GM12891 (cell line): ENCODE results near the gene FADS6.

Experiments
- PAX5 ChIP-seq: IDR thresholded peaks from 2 replicates; pipeline ENCODE4 v1.6.1; 2011; ENCODE audit warnings: low read length, moderate library complexity, mild to moderate bottlenecking; ENCODE audit not compliant: insufficient read depth, severe bottlenecking
- POLR2A ChIP-seq: IDR thresholded peaks from 2 replicates; pipeline ENCODE4 v1.6.1; 2011; ENCODE audit warnings: low read depth, low read length, control low read depth
- POLR2AphosphoS5 ChIP-seq: IDR thresholded peaks from 2 replicates; pipeline ENCODE4 v1.6.1; 2011; ENCODE audit warnings: low read depth, low read length, control low read depth
- SPI1 ChIP-seq: IDR thresholded peaks from 2 replicates; pipeline ENCODE4 v1.6.1; 2011; ENCODE audit warnings: low read depth, low read length, control low read depth
- TAF1 ChIP-seq: IDR thresholded peaks from 2 replicates; pipeline ENCODE4 v1.6.1; 2011; ENCODE audit warnings: low read depth, low read length, control low read depth

GRCh38 chr17:74839990-74840852, 53.2 kb downstream of the FADS6 start:
- TF ChIP-seq TAF1, result no peak
- no peak for TF ChIP-seq POLR2AphosphoS5
- no peak for TF ChIP-seq POLR2A
- no peak for TF ChIP-seq SPI1
- no peak for TF ChIP-seq PAX5
